Fibroblast of lung (primary cell): ENCODE data around the gene RABGAP1.

Experiments used
- EZH2 ChIP-seq: IDR thresholded peaks from 2 replicates; pipeline ENCODE4 v1.5.1; 2012; ENCODE audit warnings: low read length, control low read depth, mild to moderate bottlenecking; ENCODE audit errors: missing control alignments
- TF ChIP-seq, protein P1 (sequence below), 2 donors: IDR thresholded peaks in 1 of 2; conservative IDR thresholded peaks in 1 of 2; 1 replicate in 1 of 2; 2 replicates in 1 of 2; pipeline ENCODE4 v1.5.1; 2011 to 2012; ENCODE audit warnings: low read length in 2 of 2, control low read depth in 1 of 2, inconsistent platforms in 1 of 2, low read depth in 1 of 2, mild to moderate bottlenecking in 1 of 2

DNA sequence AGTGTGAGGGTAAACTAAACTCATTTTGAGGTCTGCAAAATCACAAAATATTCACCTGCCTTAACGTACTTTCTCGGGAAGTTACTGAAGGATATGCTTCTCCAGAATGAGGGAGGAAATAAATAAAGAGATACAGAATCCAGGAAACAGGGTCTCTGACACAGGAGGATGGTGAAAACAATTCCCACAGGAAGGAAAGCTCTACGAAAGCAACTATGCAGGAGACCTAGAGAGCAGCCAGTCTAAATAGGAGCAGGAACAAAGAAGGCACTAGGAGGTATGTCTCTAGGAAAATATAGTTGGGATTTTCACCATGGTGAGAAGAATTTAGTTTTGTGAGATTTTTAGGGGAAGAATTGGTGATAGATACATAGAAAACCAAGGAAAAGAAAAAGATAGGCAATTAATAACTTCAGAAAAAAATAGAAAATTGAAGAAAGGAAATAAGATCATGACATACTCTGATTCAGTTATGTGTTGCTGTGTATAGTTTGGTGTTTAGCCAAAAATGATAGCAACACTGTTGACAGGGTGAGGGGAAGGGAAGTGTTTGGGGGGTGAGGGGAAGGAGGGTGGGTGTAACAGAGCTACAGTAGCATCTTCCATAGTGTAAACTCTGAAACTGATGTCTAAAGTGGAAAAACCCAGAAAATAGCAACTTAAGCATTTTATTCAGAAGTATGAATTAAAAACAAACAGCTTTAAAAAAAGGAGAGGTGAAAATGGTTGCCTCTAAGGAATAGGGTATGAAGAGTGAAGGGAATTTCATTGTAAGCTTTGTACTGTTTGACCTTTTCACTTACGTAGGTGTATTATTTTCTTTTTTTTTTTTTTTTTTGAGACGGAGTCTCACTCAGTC lies 102.5 kb downstream of the RABGAP1 start:
- TF ChIP-seq EZH2: no peak
- TF ChIP-seq, protein P1, sequence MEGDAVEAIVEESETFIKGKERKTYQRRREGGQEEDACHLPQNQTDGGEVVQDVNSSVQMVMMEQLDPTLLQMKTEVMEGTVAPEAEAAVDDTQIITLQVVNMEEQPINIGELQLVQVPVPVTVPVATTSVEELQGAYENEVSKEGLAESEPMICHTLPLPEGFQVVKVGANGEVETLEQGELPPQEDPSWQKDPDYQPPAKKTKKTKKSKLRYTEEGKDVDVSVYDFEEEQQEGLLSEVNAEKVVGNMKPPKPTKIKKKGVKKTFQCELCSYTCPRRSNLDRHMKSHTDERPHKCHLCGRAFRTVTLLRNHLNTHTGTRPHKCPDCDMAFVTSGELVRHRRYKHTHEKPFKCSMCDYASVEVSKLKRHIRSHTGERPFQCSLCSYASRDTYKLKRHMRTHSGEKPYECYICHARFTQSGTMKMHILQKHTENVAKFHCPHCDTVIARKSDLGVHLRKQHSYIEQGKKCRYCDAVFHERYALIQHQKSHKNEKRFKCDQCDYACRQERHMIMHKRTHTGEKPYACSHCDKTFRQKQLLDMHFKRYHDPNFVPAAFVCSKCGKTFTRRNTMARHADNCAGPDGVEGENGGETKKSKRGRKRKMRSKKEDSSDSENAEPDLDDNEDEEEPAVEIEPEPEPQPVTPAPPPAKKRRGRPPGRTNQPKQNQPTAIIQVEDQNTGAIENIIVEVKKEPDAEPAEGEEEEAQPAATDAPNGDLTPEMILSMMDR (conservative IDR thresholded peaks at IDR 0.05 in 1 of 2, IDR thresholded peaks at IDR 0.05 in 1 of 2; ENCODE audit: low read depth in 1 of 2, low read length in 2 of 2): no peak
